Mammary epithelial cell (primary cell): Measurements from ENCODE around the gene C9orf153.

Experiments used
- CTCF ChIP-seq, 2 donors: IDR thresholded peaks in 1 of 2; conservative IDR thresholded peaks in 1 of 2; 2 replicates each; pipeline ENCODE4 v1.5.1; 2011 to 2012; ENCODE audit warnings: inconsistent platforms in 2 of 2, low read length in 2 of 2, mild to moderate bottlenecking in 2 of 2, control low read depth in 1 of 2, low read depth in 1 of 2; ENCODE audit not compliant: insufficient read depth in 1 of 2; ENCODE audit errors: extremely low read depth in 1 of 2
- EZH2 ChIP-seq: IDR thresholded peaks from 2 replicates; pipeline ENCODE4 v1.6.1; 2012; ENCODE audit warnings: low read length, inconsistent platforms, borderline replicate concordance

GRCh38 chr9:86257391-86257790 lies 2.1 kb downstream of the C9orf153 start:
- TF ChIP-seq CTCF (conservative IDR thresholded peaks at IDR 0.05 in 1 of 2, IDR thresholded peaks at IDR 0.05 in 1 of 2; ENCODE audit: extremely low read depth in 1 of 2, insufficient read depth in 1 of 2, low read depth in 1 of 2, low read length in 2 of 2), result no peak
- no peak for TF ChIP-seq EZH2
